B cell (primary cell): Measurements from ENCODE around the gene TPRN. TPM values are rescaled to one million over a fixed set of nuclear protein-coding genes. Genes with fewer than 3 reads are reported as not detected.

ENCODE experiments used
- ATAC-seq: fragments of 200-7000 bp; cut with Tn5 transposase; one replicate; pipeline ENCODE4 v1.10.0; 2021; ENCODE audit warnings: low read depth, mild to moderate bottlenecking, moderate number of reproducible peaks, moderate library complexity
- CTCF ChIA-PET: fragments of 350-600 bp; sonication (Branson Sonifier 250); formaldehyde crosslinking; loops from one replicate; lab custom pipeline; 2021; ENCODE audit warnings: antibody characterized with exemption, inconsistent platforms; lab: Charles Lee
- POLR2A ChIA-PET: fragments of 350-600 bp; sonication (Branson Sonifier 250); formaldehyde crosslinking; loops from one replicate; lab custom pipeline; 2021; ENCODE audit warnings: antibody characterized with exemption; lab: Charles Lee
- DNase-seq: peaks from one replicate; pipeline ENCODE4 v3.0.0; 2013
- H2AFZ ChIP-seq: 2 replicates; pipeline ENCODE4 v1.6.1; 2012; ENCODE audit warnings: mild to moderate bottlenecking, low read depth, low read length; ENCODE audit not compliant: insufficient read depth, poor library complexity, severe bottlenecking
- H3K27ac ChIP-seq, 2 donors: 1 replicate in 1 of 2; 2 replicates in 1 of 2; pipeline ENCODE4 v1.5.1; 2012 to 2013; ENCODE audit warnings: low read length in 2 of 2, mild to moderate bottlenecking in 2 of 2, moderate library complexity in 1 of 2
- H3K27me3 ChIP-seq, 4 experiments: fragments of 200-600 bp in 1 of 4; sonication (generic) in 1 of 4; replicated peaks in 1 of 4; 1 replicate in 2 of 4; 2 replicates in 2 of 4; pipeline versions ENCODE4 v1.6.1 to v1.7.0; 2013 to 2016; ENCODE audit warnings: low read length in 3 of 4, mild to moderate bottlenecking in 2 of 4, mixed read lengths in 1 of 4, moderate library complexity in 1 of 4; ENCODE audit not compliant: insufficient read depth in 4 of 4, control insufficient read depth in 3 of 4; ENCODE audit errors: control extremely low read depth in 1 of 4
- H3K36me3 ChIP-seq, 2 experiments: replicated peaks in 1 of 2; 1 replicate in 1 of 2; 2 replicates in 1 of 2; pipeline versions ENCODE4 v1.6.1 to v1.7.1; 2013; ENCODE audit warnings: low read length in 1 of 2; ENCODE audit not compliant: insufficient read depth in 2 of 2, control insufficient read depth in 1 of 2; ENCODE audit errors: control extremely low read depth in 1 of 2, extremely low read depth in 1 of 2
- H3K4me1 ChIP-seq, 2 donors: fragments of 200-600 bp in 1 of 2; sonication (generic) in 1 of 2; 1 replicate in 1 of 2; 2 replicates in 1 of 2; pipeline versions ENCODE4 v1.5.1 to v1.6.1; 2013 to 2017; ENCODE audit warnings: low read length in 2 of 2; ENCODE audit not compliant: control insufficient read depth in 2 of 2, insufficient read depth in 2 of 2
- H3K4me2 ChIP-seq: replicated peaks from 2 replicates; pipeline ENCODE3; 2012; ENCODE audit warnings: mild to moderate bottlenecking, low read depth, low read length; ENCODE audit not compliant: poor library complexity, severe bottlenecking
- H3K4me3 ChIP-seq, 5 experiments: fragments of 200-600 bp in 1 of 5; sonication (generic) in 1 of 5; 1 replicate in 3 of 5; 2 replicates in 2 of 5; pipeline versions ENCODE4 v1.5.1 to v1.7.0; 2011 to 2016; ENCODE audit warnings: low read length in 4 of 5, mild to moderate bottlenecking in 4 of 5, low read depth in 2 of 5, control low read depth in 1 of 5, moderate library complexity in 1 of 5; ENCODE audit not compliant: insufficient read depth in 1 of 5; ENCODE audit errors: control extremely low read depth in 1 of 5, extremely low read depth in 1 of 5
- H3K79me2 ChIP-seq: fragments of 200-600 bp; sonication (generic); one replicate; pipeline ENCODE4 v1.6.0; 2016; ENCODE audit warnings: low read length; ENCODE audit not compliant: control insufficient read depth, insufficient read depth
- H3K9ac ChIP-seq: fragments of 200-600 bp; sonication (generic); 2 replicates; pipeline ENCODE4 v1.6.1; 2017; ENCODE audit warnings: mild to moderate bottlenecking, low read length, moderate library complexity
- H3K9me3 ChIP-seq, 3 donors: one replicate each; pipeline versions ENCODE4 v1.6.1 to v1.7.1; 2013; ENCODE audit warnings: low read length in 2 of 3; ENCODE audit not compliant: control insufficient read depth in 2 of 3, insufficient read depth in 1 of 3; ENCODE audit errors: control extremely low read depth in 1 of 3
- H4K20me1 ChIP-seq: 2 replicates; pipeline ENCODE4 v1.6.0; 2012; ENCODE audit warnings: mild to moderate bottlenecking, low read length; ENCODE audit not compliant: insufficient read depth, control insufficient read depth, poor library complexity, severe bottlenecking
- H3K27ac Mint-ChIP-seq: one replicate; pipeline ENCODE4 v1.8.0; 2021; ENCODE audit warnings: mixed read lengths
- H3K27me3 Mint-ChIP-seq: one replicate; pipeline ENCODE4 v1.8.0; 2021; ENCODE audit warnings: mixed read lengths
- H3K4me1 Mint-ChIP-seq: one replicate; pipeline ENCODE4 v1.8.0; 2021; ENCODE audit warnings: mixed read lengths
- H3K4me3 Mint-ChIP-seq: one replicate; pipeline ENCODE4 v1.8.0; 2021; ENCODE audit warnings: mixed read lengths
- H3K9me3 Mint-ChIP-seq: one replicate; pipeline ENCODE4 v1.8.0; 2022; ENCODE audit warnings: mixed read lengths; ENCODE audit not compliant: insufficient read depth
- CTCF ChIP-seq: fragments of 200-600 bp; IDR thresholded peaks from one replicate; pipeline ENCODE4 v1.8.0; 2022; ENCODE audit warnings: antibody characterized with exemption, mild to moderate bottlenecking
- EZH2 ChIP-seq: IDR thresholded peaks from 2 replicates; pipeline ENCODE4 v1.6.1; 2012; ENCODE audit warnings: borderline replicate concordance, low read depth, mild to moderate bottlenecking, moderate library complexity, low read length; ENCODE audit not compliant: insufficient read depth, poor library complexity, severe bottlenecking
- WGBS: methylation state at CpG from one replicate; pipeline ENCODE4 v1.1.5; 2013; ENCODE audit warnings: missing lambda C conversion rate; ENCODE audit not compliant: insufficient coverage; 5-methylcytosine and 5-hydroxymethylcytosine counted together
- intact Hi-C: fragments of 100-400 bp; cut with micrococcal nuclease; formaldehyde crosslinking; loops from one replicate; pipeline ENCODE4 v1.10.0; 2022
- polyA plus RNA-seq: library from polyadenylated mRNA; depleted of rRNA; stranded (reverse); fragments of >200 nt; gene quantifications from 2 replicates; pipeline ENCODE4 v1.2.3, GENCODE V29; 2012
- total RNA-seq, 2 donors: library from RNA; stranded (reverse); fragments of 120-200 nt in 1 of 2; gene quantifications; 1 replicate in 1 of 2; 2 replicates in 1 of 2; pipeline versions ENCODE4 v1.2.3 to v1.2.4, GENCODE V29; 2013 to 2022

The TPRN gene
- total and polyA plus RNA-seq, 2 donors (not counting 1 experiment from before 2014, with no cell fraction given) = 5.7 to 16.3 TPM

- H3K4me3 ChIP-seq = no peak overlapping the region
- intact Hi-C loops = no loop called here
- no peak overlapping the region for H3K4me2 ChIP-seq
- WGBS = 93% methylated on average over 19 of the region's 19 CpGs
- H3K9ac ChIP-seq = no peak overlapping the region
- peaks cover 0 to 13% of the 10 kb centered on the region in 2 donors for H3K4me1 ChIP-seq
- H3K9me3 ChIP-seq = peaks cover 0 to 25% (median 0%) of the 10 kb centered on the region in 3 donors
- TF ChIP-seq CTCF (no peak), EZH2 (no peak)
- H3K27ac ChIP-seq = no peak overlapping the region
- Mint-ChIP-seq H3K27me3 (peaks cover 11% of the 10 kb centered on the region), H3K9me3 (no peaks in the 10 kb centered on the region), H3K4me1 (peaks cover 7% of the 10 kb centered on the region), H3K4me3 (no peak overlapping the region), H3K27ac (no peak overlapping the region)
- H3K36me3 ChIP-seq = no peaks in the 10 kb centered on the region
- POLR2A ChIA-PET = no interaction called here
- CTCF ChIA-PET = no interaction called here
- no peak overlapping the region for H2AFZ ChIP-seq
- peaks cover 0 to 17% (median 0%) of the 10 kb centered on the region in 4 experiments for H3K27me3 ChIP-seq
- H3K79me2 ChIP-seq = no peaks in the 10 kb centered on the region
- H4K20me1 ChIP-seq = no peaks in the 10 kb centered on the region
- ATAC-seq = no peak
- no peak for DNase-seq
These were observed 51.9 kb downstream of the TPRN start for GRCh38 chr9:137148661-137149060.

- Mint-ChIP-seq H3K9me3 (no peaks in the 10 kb centered on the region), H3K27ac (no peak overlapping the region), H3K4me1 (peaks cover 7% of the 10 kb centered on the region), H3K4me3 (no peak overlapping the region), H3K27me3 (peaks cover 15% of the 10 kb centered on the region)
- H3K4me2 ChIP-seq = no peak overlapping the region
- POLR2A ChIA-PET = no interaction called here
- peaks cover 0 to 22% (median 0%) of the 10 kb centered on the region in 4 experiments for H3K27me3 ChIP-seq
- intact Hi-C loops = no loop called here
- no peak overlapping the region for H2AFZ ChIP-seq
- H3K36me3 ChIP-seq = no peaks in the 10 kb centered on the region
- H3K27ac ChIP-seq = no peak overlapping the region
- ATAC-seq (no peak), DNase-seq (no peak)
- CTCF ChIA-PET = no interaction called here
- WGBS = 77% methylated on average over 27 of the region's 27 CpGs
- H3K79me2 ChIP-seq = no peaks in the 10 kb centered on the region
- peaks cover 0 to 13% of the 10 kb centered on the region in 2 donors for H3K4me1 ChIP-seq
- no peak overlapping the region for H3K9ac ChIP-seq
- no peak for TF ChIP-seq CTCF
- no peak for TF ChIP-seq EZH2
- no peaks in the 10 kb centered on the region for H4K20me1 ChIP-seq
- H3K9me3 ChIP-seq = peaks cover 0 to 25% (median 0%) of the 10 kb centered on the region in 3 donors
- no peak overlapping the region for H3K4me3 ChIP-seq
These were observed 52.3 kb downstream of the TPRN start for GRCh38 chr9:137148242-137148641.
